ENCODE results near the gene SGIP1.
"Not testable (repeated sequence)": the region's sequence is repeated elsewhere in the genome, so short reads cannot be mapped to it uniquely, and the experiment has no call there.

Gene SGIP1

DNA sequence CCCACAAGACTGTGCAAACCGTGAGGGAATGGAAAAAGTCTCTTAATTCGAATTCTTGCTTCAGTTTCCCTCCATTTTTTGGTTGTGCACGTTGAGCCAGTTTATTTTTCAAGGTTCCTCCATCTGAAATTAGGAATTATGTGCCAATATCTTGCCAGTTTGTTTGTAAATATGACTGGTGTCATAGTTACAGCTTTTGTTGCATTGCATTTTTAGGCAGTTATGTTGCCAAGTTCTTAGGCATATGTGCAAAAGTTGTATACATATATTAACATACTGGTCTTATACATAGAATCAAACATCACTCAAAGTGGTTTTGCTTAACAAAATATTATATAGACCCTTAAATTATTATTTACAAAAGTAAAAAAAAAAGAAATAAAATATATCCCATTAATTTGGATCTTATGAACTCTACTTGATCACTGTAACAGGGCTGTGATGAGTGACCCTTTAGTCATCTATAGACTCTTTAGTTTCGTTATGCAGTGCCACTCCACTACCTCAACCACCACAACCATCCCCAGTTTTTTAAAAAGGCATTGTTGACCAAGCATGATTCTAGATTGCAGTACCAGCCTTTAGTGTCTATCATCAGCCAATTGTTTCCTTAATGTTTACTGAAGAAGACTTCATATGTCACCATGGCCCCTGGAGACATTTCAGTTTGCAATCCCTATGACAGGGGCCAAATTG lies 197.4 kb downstream of the SGIP1 start:
- no peak for DNase-seq (ENCODE audit: low spot score)

DNA sequence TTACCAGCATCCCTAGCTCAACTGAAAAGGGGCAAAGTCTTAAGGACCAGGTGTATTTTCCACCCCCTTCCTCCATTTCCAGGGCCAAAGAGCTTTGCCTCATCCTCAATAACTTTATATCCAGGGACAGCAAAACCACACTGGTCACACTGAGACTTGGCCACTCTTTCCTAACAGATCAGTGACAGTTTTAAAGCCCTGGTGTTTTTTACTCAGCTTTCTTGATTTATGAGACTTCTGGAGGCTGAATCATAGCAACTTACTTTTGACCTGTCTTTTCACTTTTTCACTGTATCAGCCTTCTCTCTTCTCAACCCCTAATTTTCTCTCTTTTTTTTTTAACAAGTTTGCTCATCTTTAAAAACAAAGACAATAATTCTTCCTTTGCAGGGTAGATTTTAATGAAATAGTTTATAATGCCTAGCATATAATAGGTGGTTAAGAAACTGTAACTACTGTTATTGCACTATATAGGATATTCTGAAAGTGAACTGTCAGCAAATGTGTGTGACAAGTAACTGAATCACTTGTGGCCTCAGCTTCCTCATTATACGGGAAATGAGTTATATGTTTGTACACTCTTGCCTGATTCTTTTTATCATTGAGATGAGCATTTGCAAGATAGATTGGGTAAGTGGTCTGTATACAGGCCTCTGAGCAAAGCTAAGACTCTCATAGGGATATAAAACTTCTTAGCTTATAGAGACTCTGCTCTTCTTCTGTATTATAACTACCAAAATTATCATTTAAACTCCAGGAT lies 198.6 kb downstream of the SGIP1 start:
- DNase-seq (ENCODE audit: low spot score), result no peak

DNA sequence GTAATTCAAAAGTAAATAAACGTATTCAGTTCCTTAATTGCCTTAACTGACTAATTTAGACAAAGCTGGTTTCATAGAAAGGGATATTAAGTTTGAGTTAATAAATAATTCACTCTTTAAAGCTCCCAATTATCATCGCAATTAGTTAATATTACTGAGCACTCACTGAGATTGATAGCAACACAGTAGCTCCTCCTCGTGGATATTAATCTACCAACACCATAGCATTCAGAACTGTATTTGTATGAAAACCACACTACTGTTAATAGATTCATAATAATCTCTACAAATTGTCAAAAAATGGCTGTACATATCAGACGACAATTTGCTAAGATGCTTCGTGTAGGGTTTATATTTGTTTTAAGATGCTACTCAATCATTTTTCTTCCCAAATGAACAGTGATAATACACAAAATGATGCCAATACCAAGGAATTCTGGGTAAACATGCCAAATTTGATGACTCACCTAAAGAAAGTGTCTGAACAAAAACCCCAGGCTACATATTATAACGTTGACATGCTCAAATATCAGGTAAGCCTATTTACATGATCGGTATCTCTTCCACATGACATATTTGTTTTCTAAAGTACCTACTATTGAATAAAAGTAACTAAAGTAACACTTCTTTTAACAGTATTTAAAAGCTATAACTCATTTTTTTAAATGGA lies 199.5 kb downstream of the SGIP1 start:
- DNase-seq (ENCODE audit: low spot score), result no peak

DNA sequence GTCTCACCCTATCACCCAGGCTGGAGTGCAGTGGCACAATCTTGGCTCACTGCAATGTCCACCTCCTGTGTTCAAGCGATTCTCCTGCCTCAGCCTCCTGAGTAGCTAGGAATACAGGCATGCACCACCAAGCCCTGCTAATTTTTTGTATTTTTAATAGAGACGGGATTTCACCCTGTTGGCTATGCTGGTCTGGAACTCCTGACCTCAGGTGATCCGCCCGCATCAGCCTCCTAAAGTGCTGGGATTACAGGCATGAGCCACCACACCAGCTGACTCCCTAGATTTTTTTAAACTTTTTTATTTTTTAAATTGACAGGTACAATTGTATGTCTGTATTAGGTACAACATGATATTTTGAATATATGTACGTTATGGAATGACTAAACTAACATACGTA lies 200.6 kb downstream of the SGIP1 start:
- not testable (repeated sequence) for DNase-seq (ENCODE audit: low spot score)

DNA sequence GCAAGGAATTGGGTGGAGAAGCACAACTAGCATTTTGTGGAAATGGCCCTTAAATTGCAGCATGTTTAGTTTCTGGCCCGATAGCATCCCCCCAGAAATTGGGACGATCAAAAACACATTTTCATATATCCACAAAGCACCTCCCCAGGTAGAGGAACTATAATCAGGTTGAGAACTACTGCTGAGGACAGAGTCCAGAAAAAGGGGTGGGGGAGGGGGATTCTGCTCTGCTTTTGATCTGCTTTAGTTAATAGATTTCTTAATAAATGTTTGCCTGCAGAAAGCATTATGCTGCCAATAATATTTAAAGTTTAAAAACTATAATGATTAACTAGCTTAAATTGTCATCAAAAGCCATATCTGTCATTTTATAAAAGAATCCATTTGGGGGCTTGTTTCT lies 203.9 kb downstream of the SGIP1 start:
- DNase-seq (ENCODE audit: low spot score), result no peak

DNA sequence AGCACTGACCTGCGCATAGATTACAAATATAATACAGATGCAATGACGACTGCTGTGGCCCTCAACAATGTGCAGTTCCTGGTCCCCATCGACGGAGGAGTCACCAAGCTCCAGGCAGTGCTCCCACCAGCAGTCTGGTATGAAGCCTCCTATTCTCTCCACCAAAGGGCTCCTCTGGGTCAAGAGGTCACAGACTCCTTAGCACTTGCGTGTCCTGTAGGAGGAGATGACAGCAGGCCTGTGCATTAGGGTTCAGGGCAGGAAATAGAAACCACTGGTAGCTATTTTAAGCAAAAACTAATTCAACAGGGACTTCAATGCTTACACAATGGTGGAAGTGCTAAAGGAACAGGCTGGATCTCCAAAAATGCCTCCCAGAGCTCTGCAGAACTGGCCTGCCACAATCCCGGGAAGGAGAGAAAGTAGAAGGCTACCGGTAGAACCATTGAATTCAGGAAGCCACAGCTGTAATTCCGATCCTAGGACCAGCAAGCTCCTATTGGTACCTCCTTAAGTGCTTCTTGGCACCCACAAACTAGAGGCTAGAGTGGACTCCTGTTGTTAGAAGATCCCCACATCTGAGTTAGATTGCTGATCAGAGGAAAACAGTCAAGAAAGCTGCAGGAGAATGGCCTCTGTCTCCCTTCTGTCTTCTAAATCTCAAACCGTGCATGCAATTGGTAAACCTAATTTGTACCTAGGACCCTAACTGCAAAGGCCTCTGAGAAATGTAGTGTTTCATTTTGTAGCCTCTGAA lies 205.6 kb downstream of the SGIP1 start:
- no peak for DNase-seq (ENCODE audit: low spot score)

DNA sequence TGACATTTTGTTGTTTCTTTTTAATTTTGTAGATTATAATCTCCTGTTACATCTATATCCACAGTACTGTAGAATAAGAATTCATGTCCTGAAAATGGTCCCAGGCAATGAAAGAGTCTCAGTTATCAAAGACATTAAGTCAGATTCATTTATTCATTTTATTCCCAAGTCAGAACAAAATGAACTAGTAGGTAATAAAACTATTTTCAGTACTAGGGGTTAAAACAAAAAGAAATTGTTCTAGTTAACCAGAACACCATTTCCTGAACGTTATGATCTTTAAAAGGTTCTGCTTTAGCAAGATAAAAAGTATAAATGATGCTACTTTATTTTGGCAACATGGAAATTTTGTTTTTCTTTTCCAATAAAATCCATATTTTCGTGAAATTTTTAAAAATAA lies 211.5 kb downstream of the SGIP1 start:
- no peak for DNase-seq (ENCODE audit: low spot score)

DNA sequence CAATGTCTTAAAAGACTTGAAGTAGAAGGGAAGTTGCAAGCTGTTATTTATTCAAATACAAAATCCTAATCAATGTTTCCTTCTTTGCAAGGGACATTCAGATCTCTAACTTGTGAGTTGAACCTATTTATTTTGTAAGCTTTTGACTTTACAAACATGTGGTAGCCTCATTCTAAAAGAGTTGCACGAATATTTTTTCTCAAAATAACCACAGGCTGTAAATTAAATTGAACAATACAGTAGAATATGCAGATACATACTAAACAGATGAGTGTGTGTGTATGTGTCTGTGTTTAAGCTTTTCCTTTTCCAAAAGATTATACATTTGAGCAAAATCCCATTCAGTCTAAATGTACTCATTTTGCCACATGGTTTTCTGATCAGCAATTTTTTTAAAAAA lies 213.5 kb downstream of the SGIP1 start:
- no peak for DNase-seq (ENCODE audit: low spot score)

DNA sequence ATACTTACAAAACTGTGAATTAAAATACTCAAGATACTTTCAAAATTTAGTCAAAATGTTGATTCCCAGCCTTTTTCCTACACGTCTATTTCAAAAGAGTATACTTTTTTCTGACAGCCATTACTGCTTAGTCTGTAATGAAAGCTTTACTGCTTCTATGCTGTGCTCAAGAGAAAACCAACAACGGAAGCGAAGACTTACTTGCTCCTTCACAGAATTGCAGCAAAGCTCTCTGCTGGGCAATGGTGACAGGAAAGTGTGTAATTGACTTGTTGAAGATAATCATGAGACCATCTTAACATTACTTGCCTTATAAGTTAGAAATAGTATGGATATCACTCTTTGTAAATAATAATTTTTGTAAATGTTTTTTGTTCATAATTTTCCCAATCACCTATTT lies 216.6 kb downstream of the SGIP1 start:
- no peak for DNase-seq (ENCODE audit: low spot score)

DNA sequence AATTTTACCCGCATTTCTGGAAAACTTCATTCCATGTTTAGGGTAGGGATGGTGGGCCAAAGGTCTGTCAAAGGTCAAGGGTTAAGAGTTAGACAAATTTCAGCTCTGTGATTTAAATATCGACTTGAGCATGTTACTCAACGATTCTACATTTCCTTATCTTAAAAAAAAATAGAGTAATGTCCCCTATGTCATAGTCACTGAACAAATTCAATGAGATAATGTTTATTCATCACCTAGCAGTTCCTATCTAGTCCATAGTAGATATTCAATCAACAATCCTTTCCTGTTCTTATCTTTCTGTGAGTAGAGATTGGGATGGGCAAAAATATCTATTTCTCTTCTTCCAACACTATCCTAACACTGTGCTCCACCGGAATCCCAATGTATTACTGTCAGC lies 217.2 kb downstream of the SGIP1 start:
- no peak for DNase-seq (ENCODE audit: low spot score)

DNA sequence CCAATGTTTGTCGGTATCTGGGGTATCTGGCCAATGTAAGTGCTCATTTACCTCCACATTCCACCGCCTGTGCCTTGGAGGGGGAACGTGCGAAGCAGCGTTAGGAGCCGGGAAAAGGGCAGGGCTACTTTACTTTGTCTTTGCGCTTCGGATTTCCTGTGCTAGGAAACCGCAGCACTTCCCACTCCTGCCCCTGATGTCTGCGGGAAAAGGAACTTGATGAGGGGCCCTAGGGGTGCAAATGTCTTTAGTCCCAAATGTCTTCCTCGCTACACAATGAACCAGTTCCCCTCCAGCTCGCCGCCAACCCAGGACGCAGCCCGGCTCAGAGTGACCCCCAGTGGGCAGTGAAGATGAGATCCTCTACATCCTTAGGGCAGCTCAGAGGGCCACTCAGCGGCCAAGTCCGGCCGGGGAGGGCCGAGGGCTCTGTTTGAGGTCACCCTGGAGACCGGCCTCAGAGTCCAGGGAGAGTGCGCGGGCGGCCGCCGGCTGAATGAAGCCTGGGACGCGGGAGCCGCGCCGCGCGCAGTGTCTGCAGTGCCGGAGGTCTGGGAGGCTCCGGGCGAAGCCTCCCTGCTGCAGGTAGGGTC lies 218.1 kb downstream of the SGIP1 start, which contains the start of gene DYNLT5:
TSS of gene DYNLT5 (plus strand) at position 460 of the 593 bp plus-strand sequence. CDS start 2,200 bp downstream, outside the sequence.
- DNase-seq (ENCODE audit: low spot score), result no peak

DNA sequence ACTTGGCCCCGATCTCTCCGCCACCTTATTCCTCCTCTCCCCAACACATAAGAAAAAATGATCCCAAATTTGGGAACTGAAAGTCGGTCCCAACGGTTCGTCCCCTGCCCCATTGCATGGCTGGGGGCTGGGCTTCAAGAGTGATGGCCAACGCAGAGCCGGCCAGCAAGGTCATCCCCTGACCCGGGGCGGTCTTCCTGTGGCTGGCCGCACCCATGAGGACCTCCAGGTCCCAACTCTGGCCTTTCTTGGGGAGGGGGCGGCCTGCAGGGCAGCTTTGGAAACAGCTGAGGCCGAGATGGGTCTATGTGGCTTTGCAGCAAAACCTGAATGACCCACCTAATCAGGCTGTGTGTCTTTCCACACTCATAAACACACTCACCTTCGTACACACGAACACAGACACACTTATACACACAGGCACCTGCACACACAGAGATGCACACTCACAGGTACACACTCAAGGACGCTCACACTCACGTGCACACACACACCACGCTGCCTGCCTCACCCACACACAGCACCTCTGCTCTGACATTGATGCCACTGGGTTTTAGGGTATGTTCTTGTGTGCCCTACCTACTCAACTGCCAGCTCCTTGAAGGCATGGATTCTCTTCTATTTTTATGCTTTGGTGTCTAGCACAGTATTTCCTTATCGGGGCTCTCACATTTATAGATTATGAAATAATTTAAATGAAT lies 218.9 kb downstream of the SGIP1 start:
- DNase-seq (ENCODE audit: low spot score), result no peak

DNA sequence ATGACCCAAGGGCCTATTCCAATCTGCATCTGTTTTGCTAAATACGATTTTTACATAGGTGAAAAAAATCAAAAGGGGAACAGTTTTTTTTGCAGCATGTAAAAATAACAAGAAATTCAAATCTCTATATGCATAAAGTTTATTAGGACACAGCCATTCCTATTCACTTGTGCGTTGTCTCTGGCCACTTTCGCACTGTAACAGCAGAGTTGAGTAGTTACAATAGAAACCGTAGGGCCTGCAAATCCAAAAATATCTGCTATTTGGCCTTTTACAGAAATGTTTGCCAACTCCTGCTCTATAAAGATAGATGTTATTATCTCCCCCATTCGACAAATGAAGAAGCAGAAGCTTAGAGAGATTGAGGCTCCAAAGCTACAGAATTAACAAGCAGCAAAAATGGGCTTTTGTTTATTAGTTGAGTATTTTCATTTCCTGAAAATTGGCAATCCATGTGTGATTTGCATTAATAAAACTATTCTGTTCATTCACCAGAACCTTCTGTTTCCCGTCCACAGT lies 223.8 kb downstream of the SGIP1 start:
- DNase-seq (ENCODE audit: low spot score), result no peak

DNA sequence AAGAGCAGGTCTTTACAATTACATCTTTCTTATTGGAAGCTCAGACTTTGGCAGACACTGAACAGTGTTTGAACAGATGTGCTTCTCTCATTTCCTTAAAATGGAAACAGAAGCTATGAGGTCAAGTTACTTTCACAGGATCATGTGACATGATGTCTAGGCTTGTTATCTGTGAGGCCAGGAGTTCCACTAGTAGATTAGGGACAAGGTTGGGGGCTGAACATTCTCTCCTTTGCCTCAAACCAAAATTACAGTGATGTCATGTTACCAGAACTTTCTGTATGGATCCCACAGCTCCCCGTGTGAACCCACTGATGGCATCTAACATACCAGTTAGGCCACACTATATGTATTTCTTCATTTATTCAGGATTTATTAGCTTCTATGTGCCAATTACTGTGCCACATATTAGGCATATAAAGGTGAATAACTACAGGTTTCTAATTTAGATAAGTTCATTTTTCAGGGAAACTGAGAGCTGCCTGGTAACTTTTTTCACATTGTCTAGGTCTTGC lies 224.3 kb downstream of the SGIP1 start:
- DNase-seq (ENCODE audit: low spot score), result no peak

DNA sequence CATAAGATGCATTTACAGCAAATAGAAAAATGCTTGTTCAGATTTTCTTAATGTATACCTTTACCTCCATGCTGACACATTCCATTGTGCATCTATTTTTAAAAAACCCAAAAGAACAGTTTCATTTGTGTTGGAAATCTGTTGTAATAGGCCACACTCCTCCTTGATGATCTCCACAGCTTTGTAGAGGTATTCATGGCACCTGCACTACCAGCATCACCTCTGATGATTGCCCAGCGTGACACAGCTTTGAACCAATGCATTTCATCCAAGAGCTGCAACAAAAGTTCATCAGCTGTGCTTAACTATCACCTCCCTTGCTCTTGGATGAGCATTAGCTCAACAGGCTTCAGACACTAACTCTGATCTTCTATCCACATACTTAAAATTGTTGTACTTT lies 226.6 kb downstream of the SGIP1 start:
- no peak for DNase-seq (ENCODE audit: low spot score)

DNA sequence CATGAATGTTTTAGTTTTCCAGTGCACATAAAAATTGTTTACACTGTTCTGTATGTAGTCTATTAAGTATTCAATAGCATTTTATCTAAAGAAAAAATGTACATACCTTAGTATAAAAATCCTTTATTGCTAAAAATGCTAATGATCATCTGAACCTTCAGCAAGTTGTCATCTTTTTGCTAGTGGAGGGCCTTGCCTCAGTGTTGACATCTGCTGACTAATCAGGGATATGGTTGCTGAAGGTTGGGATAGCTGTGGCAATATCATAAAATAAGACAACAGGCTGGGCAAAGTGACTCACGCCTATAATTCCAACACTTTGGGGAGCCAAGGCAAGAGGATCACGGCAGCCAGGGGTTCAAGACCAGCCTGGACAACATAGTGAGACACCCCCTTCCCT lies 227.3 kb downstream of the SGIP1 start:
- no peak for DNase-seq (ENCODE audit: low spot score)

DNA sequence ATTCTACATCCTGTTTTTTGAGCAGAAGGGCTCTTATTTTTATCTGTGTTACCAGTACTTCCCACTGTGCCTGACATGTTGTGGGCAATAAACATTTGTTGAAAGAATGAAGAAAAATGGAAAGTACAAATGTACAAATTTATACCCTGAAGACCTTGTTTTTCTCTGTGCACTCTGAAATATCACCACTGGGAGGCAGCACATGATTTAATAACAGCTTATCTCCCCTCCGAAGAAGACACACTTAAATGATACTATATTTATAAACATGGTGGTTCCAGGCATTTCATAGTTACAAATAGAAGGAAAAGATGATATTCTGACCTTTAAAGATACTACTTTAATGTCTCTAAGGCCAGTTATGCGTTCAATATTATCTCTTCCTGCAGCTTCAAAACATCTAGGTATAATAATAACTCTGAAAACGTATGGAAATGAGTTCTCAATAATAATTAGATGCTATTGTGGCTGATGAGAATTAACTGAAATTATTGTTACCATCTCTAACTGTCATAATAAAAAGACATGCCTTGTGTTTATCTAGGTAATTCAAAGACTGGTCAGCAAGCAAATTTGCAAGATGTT lies 231.1 kb downstream of the SGIP1 start:
- DNase-seq (ENCODE audit: low spot score), result peak; percentile 67

DNA sequence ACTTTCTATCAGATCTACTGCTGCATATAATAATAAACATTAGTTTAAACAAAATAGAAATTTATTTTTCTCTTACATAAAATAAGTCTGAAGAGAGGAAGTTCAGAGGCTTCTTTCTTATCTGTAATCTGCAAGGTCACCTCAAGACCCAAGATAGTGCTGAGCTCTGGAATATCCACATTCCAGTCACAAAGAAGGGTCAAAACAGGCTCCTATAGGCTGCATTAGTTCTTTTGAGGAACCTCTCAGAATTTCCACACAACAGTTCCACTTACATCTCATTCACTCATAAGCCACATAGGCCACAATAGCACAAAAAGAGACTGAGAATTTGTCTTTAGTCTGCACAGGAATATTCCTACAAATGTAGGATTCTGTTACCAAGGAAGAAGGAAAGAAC lies 233.7 kb downstream of the SGIP1 start:
- DNase-seq (ENCODE audit: low spot score), result no peak

DNA sequence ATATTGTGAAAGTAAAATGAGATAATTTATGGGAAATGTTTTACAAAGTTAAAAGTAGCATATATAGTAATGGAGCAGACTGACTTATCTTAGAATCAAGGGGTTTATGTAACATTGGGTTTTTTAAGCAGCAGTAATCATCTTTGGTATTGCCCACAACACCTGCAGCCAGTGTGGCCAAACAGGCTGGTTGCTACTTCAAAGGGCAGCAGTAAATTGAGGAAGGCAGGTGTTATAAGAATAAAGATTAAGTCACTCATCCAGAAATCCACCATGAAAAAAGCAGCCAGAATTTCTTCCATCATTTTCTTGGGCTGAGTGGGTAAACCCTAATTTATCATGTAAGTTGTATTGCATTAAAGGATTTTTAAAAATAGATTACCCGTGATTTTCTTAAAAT lies 235.0 kb downstream of the SGIP1 start:
- DNase-seq (ENCODE audit: low spot score), result no peak

DNA sequence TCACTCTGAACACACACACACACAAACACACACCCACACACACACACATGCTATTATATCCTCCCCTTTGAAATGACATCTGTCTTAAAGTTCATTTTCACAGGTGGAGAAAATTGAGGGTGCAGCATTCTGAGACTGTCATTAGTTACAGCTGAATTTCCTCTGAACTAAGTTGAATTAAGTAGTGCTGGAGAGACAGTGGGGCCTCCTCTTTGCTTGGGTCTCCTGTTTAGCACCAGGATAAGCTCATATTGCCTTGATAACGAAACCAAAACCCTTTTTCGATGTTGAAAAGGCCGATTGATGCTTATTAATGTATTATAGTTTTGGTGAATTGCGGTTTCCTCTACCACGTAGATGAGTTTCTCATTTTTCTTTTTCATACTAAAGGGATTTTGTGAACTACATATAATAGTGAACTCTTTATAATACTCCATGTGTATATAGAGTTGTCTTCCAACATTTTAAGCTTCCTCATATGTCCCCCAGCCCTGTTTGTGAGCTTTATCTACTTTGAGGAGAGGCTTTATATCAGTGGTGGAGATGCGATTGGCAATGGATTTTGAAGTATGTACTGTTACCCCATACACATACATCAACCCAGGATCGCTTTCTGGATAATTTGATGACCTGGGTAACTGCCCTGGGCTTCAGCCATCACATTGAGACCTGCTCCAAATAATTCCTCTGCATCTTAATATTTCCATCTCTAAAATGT lies 235.7 kb downstream of the SGIP1 start:
- DNase-seq (ENCODE audit: low spot score), result peak; percentile 46
